ENCODE data around the gene CCDC192. TPM values are rescaled to one million over a fixed set of nuclear protein-coding genes. Genes with fewer than 3 reads are reported as not detected.

Gene CCDC192
- total and polyA plus RNA-seq, 2 donors (not counting 3 experiments of a cell fraction or from before 2014, with no cell fraction given) = not detected

DNA sequence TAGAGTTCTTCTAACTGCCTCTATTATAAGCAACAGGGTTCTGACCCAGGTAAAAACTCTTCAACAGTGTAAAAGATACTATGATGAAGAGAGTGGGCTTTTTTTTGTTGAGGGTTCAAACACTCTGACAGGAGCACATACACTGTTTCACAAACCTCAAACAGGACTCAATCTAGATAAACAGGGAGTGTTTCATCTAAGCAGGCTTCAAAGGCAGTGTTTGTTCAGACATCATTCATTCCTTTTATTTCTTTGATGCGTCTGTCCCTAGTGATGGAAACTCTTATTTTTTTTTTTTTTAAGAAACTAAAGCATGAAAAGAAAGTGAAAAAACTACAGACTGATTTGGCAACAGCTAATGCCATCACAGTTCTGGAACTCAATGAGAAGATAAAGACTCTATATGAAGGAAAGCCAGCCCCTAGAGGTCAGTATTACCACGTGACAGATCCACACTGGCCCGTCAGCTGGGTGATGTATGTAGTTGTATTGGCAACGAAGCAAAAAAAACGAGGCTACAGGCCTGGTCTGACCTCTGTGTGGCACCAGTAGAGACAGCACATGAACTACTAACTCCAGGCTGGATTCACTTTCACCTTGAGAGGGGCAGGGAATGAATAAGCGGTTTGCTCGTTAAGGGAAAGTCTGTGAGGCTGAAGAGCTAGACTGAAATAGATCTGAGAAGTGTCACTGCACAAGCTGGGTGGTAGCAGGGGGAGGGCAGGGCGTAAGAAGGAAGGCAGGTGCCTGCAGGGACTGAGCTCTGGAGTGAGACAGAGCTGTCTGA lies 172.2 kb downstream of the CCDC192 start:
- dilution Hi-C loops (cut with MboI; ENCODE audit: extremely low pct_ligation_motif_present, low sequenced_read_pairs) = no loop called here
- H3K4me2 ChIP-seq (ENCODE audit: insufficient read depth, low read length) = no peak overlapping the region
- BruUV-seq (replicated peaks) = no TSS peak

More for the DNA sequence above, 172.2 kb downstream of the CCDC192 start:
- ChIA-PET POLR2A (no interaction called here), CTCF (interaction anchor here (0.8 to 4.6 kb wide), 12 partner anchors 10 to 623 kb away, joined by 3 to 79 read pairs (median 6); partner anchors contain the start of gene SLC12A2)
- H3K4me1 ChIP-seq (ENCODE audit: control insufficient read depth, extremely low read depth, insufficient read depth, low read length) = peaks cover 27% of the 10 kb centered on the region
- no peaks in the 10 kb centered on the region for H3K27me3 ChIP-seq (ENCODE audit: control insufficient read depth in 2 of 2, insufficient read depth in 2 of 2, low read length in 2 of 2)
- no peaks in the 10 kb centered on the region for H3K79me2 ChIP-seq (ENCODE audit: control insufficient read depth, insufficient read depth, low read length)
- no peaks in the 10 kb centered on the region for H3K9me1 ChIP-seq (replicated peaks; ENCODE audit: control insufficient read depth, extremely low read depth, insufficient read depth, low read length)
- peak overlapping the region; percentile 6 for H2AFZ ChIP-seq (ENCODE audit: low read depth, low read length)
- DNase-seq (ENCODE audit: low read depth, low spot score) = peak; percentile 70
- FAIRE-seq = peak; percentile 73
- peak overlapping the region; percentile 5 for H3K9ac ChIP-seq (replicated peaks; ENCODE audit: extremely low read depth, insufficient read depth, low read length)
- no peaks in the 10 kb centered on the region for H3K36me3 ChIP-seq (ENCODE audit: control insufficient read depth in 2 of 2, extremely low read depth in 1 of 2, insufficient read depth in 2 of 2, low read length in 2 of 2)
- H3K9me3 ChIP-seq (replicated peaks; ENCODE audit: control insufficient read depth, insufficient read depth, low read length) = no peaks in the 10 kb centered on the region
- H3K27ac ChIP-seq (ENCODE audit: insufficient read depth, low read depth, low read length) = no peak overlapping the region
- no peaks in the 10 kb centered on the region for H4K20me1 ChIP-seq (replicated peaks; ENCODE audit: control insufficient read depth, extremely low read depth, insufficient read depth, low read length)
- H3K4me3 ChIP-seq (replicated peaks in 1 of 3; ENCODE audit: insufficient read depth in 1 of 3, low read depth in 1 of 3, low read length in 3 of 3) = no peak overlapping the region
- intact Hi-C loops (cut with micrococcal nuclease) = loop anchor here (1.0 to 10.0 kb wide), 6 partner anchors 118 to 949 kb away; no protein-coding TSS in a partner anchor
- TF ChIP-seq, protein P1, sequence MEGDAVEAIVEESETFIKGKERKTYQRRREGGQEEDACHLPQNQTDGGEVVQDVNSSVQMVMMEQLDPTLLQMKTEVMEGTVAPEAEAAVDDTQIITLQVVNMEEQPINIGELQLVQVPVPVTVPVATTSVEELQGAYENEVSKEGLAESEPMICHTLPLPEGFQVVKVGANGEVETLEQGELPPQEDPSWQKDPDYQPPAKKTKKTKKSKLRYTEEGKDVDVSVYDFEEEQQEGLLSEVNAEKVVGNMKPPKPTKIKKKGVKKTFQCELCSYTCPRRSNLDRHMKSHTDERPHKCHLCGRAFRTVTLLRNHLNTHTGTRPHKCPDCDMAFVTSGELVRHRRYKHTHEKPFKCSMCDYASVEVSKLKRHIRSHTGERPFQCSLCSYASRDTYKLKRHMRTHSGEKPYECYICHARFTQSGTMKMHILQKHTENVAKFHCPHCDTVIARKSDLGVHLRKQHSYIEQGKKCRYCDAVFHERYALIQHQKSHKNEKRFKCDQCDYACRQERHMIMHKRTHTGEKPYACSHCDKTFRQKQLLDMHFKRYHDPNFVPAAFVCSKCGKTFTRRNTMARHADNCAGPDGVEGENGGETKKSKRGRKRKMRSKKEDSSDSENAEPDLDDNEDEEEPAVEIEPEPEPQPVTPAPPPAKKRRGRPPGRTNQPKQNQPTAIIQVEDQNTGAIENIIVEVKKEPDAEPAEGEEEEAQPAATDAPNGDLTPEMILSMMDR (IDR thresholded peaks at IDR 0.05; ENCODE audit: extremely low read depth in 1 of 2, insufficient read depth in 1 of 2, low read depth in 1 of 2, low read length in 2 of 2) = peak in 1 of 2 donors; percentile 29
- TF ChIP-seq, protein P2, sequence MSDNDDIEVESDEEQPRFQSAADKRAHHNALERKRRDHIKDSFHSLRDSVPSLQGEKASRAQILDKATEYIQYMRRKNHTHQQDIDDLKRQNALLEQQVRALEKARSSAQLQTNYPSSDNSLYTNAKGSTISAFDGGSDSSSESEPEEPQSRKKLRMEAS (IDR thresholded peaks at IDR 0.05; ENCODE audit: insufficient read depth, insufficient read length) = peak; percentile 48
- TF ChIP-seq MYC (IDR thresholded peaks at IDR 0.05; ENCODE audit: low read depth, low read length) = no peak

All from endothelial cell of umbilical vein (primary cell).